Neural cell (in vitro differentiated cells): ENCODE results near the gene DOCK10. TPM values are rescaled to one million over a fixed set of nuclear protein-coding genes. Genes with fewer than 3 reads are reported as not detected.

Source experiments
- H2AFZ ChIP-seq: fragments of 200-600, 300-800 bp; sonication (generic), shearing (Covaris generic); 2 replicates; pipeline ENCODE4 v1.6.0; 2014; ENCODE audit warnings: low read depth, mild to moderate bottlenecking, antibody characterized with exemption, low read length, moderate library complexity
- H3F3A ChIP-seq: fragments of 200-600 bp; shearing (Covaris generic); 2 replicates; pipeline ENCODE4 v1.6.1; 2016; ENCODE audit warnings: mild to moderate bottlenecking, moderate library complexity, mixed read lengths, antibody characterized with exemption, low read length; ENCODE audit not compliant: insufficient read depth, poor library complexity, severe bottlenecking
- H3K27ac ChIP-seq: fragments of 200-600, 300-800 bp; sonication (generic), shearing (Covaris generic); 2 replicates; pipeline ENCODE4 v1.5.1; 2014; ENCODE audit warnings: mild to moderate bottlenecking, low read length, moderate library complexity
- H3K27me3 ChIP-seq: fragments of 300-800, 200-600 bp; sonication (generic), shearing (Covaris generic); 2 replicates; pipeline ENCODE4 v1.6.0; 2014; ENCODE audit warnings: mild to moderate bottlenecking, low read depth, low read length, moderate library complexity; ENCODE audit not compliant: insufficient read depth
- H3K36me3 ChIP-seq: fragments of 300-800, 200-600 bp; sonication (generic), shearing (Covaris generic); 2 replicates; pipeline ENCODE4 v1.5.1; 2014; ENCODE audit warnings: mild to moderate bottlenecking, antibody characterized with exemption, low read length, moderate library complexity; ENCODE audit not compliant: insufficient read depth
- H3K4me2 ChIP-seq: fragments of 300-800, 200-600 bp; sonication (generic), shearing (Covaris generic); 2 replicates; pipeline ENCODE4 v1.6.0; 2014; ENCODE audit warnings: mild to moderate bottlenecking, low read length
- H3K4me3 ChIP-seq: fragments of 300-800, 200-600 bp; sonication (generic), shearing (Covaris generic); 2 replicates; pipeline ENCODE4 v1.5.1; 2014; ENCODE audit warnings: mild to moderate bottlenecking, low read length, moderate library complexity
- H3K79me2 ChIP-seq: fragments of 200-600 bp; shearing (Covaris generic); replicated peaks from 2 replicates; pipeline ENCODE4 v1.6.0; 2014; ENCODE audit warnings: mild to moderate bottlenecking, low read length, moderate library complexity; ENCODE audit not compliant: insufficient read depth
- H3K9ac ChIP-seq: fragments of 300-800, 200-600 bp; sonication (generic), shearing (Covaris generic); 2 replicates; pipeline ENCODE4 v1.6.1; 2016; ENCODE audit warnings: mild to moderate bottlenecking, low read length, mixed read lengths
- H3K9me2 ChIP-seq: fragments of 200-600 bp; shearing (Covaris generic); 2 replicates; pipeline ENCODE4 v1.6.1; 2016; ENCODE audit warnings: mild to moderate bottlenecking, low read length, mixed read lengths; ENCODE audit not compliant: insufficient read depth
- H3K9me3 ChIP-seq: fragments of 200-600, 300-800 bp; sonication (generic), shearing (Covaris generic); 2 replicates; pipeline ENCODE4 v1.6.1; 2016; ENCODE audit warnings: mild to moderate bottlenecking, mixed run types, low read length, moderate library complexity, mixed read lengths
- H4K20me1 ChIP-seq: fragments of 200-600 bp; shearing (Covaris generic); 2 replicates; pipeline ENCODE4 v1.6.1; 2016; ENCODE audit warnings: mild to moderate bottlenecking, mixed run types; ENCODE audit not compliant: insufficient read depth
- EP300 ChIP-seq: fragments of 450-650 bp; conservative IDR thresholded peaks from 2 replicates; pipeline ENCODE4 v1.6.1; 2014; ENCODE audit warnings: antibody characterized with exemption, mild to moderate bottlenecking, moderate library complexity; ENCODE audit not compliant: poor library complexity, severe bottlenecking
- EZH2 ChIP-seq: fragments of 200-600, 300-800 bp; shearing (Covaris generic), sonication (generic); IDR thresholded peaks from 2 replicates; pipeline ENCODE4 v1.6.1; 2014; ENCODE audit warnings: antibody characterized with exemption, low read length, borderline replicate concordance, mild to moderate bottlenecking; ENCODE audit not compliant: insufficient read depth, poor library complexity, severe bottlenecking
- MXI1 ChIP-seq: fragments of 450-650 bp; conservative IDR thresholded peaks from 2 replicates; pipeline ENCODE4 v1.6.1; 2014; ENCODE audit warnings: antibody characterized with exemption, mild to moderate bottlenecking; ENCODE audit not compliant: poor library complexity, severe bottlenecking
- POLR2AphosphoS5 ChIP-seq: IDR thresholded peaks from 2 replicates; pipeline ENCODE4 v1.6.1; 2012
- RAD21 ChIP-seq: fragments of 450-650 bp; conservative IDR thresholded peaks from 2 replicates; pipeline ENCODE4 v1.6.1; 2014; ENCODE audit warnings: antibody characterized with exemption, mild to moderate bottlenecking, moderate library complexity
- REST ChIP-seq: IDR thresholded peaks from 2 replicates; pipeline ENCODE4 v1.6.1; 2012; ENCODE audit warnings: borderline replicate concordance
- SMC3 ChIP-seq: fragments of 450-650 bp; conservative IDR thresholded peaks from 2 replicates; pipeline ENCODE4 v1.6.1; 2014; ENCODE audit warnings: antibody characterized with exemption, mild to moderate bottlenecking, moderate library complexity; ENCODE audit not compliant: poor library complexity
- TAF1 ChIP-seq: IDR thresholded peaks from 2 replicates; pipeline ENCODE4 v1.6.1; 2012; ENCODE audit warnings: low read depth
- polyA plus RNA-seq: library from polyadenylated mRNA; depleted of rRNA; stranded (reverse); fragments of >200 nt; gene quantifications from 2 replicates; pipeline ENCODE4 v1.2.3, GENCODE V29; 2014
- TF ChIP-seq, protein P1 (sequence below): fragments of 450-650 bp; IDR thresholded peaks from 2 replicates; pipeline ENCODE4 v1.5.1; 2014; ENCODE audit warnings: antibody characterized with exemption, mild to moderate bottlenecking, moderate library complexity; ENCODE audit not compliant: poor library complexity, severe bottlenecking

The DOCK10 gene
- polyA plus RNA-seq, 1 donor from 2014 or later, result 0.37 TPM

GRCh38 chr2:224875841-224876240, 166.4 kb downstream of the DOCK10 start:
- no peak overlapping the region for H3K9ac ChIP-seq
- no peaks in the 10 kb centered on the region for H3F3A ChIP-seq
- TF ChIP-seq SMC3, result no peak
- TF ChIP-seq, protein P1, sequence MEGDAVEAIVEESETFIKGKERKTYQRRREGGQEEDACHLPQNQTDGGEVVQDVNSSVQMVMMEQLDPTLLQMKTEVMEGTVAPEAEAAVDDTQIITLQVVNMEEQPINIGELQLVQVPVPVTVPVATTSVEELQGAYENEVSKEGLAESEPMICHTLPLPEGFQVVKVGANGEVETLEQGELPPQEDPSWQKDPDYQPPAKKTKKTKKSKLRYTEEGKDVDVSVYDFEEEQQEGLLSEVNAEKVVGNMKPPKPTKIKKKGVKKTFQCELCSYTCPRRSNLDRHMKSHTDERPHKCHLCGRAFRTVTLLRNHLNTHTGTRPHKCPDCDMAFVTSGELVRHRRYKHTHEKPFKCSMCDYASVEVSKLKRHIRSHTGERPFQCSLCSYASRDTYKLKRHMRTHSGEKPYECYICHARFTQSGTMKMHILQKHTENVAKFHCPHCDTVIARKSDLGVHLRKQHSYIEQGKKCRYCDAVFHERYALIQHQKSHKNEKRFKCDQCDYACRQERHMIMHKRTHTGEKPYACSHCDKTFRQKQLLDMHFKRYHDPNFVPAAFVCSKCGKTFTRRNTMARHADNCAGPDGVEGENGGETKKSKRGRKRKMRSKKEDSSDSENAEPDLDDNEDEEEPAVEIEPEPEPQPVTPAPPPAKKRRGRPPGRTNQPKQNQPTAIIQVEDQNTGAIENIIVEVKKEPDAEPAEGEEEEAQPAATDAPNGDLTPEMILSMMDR, result no peak
- TF ChIP-seq POLR2AphosphoS5, result no peak
- no peak for TF ChIP-seq TAF1
- no peak for TF ChIP-seq EZH2
- no peak for TF ChIP-seq EP300
- TF ChIP-seq RAD21, result no peak
- TF ChIP-seq MXI1, result no peak
- TF ChIP-seq REST, result no peak
- H3K9me2 ChIP-seq, result no peaks in the 10 kb centered on the region
- no peaks in the 10 kb centered on the region for H3K36me3 ChIP-seq
- no peak overlapping the region for H3K4me2 ChIP-seq
- H2AFZ ChIP-seq, result no peak overlapping the region
- no peaks in the 10 kb centered on the region for H3K79me2 ChIP-seq
- H4K20me1 ChIP-seq, result no peaks in the 10 kb centered on the region
- no peaks in the 10 kb centered on the region for H3K9me3 ChIP-seq
- H3K27ac ChIP-seq, result no peak overlapping the region
- no peaks in the 10 kb centered on the region for H3K27me3 ChIP-seq
- H3K4me3 ChIP-seq, result no peak overlapping the region

- Histone ChIP-seq H3K4me3 (no peak overlapping the region), H3F3A (no peaks in the 10 kb centered on the region)
These were observed 167.1 kb downstream of the DOCK10 start for GRCh38 chr2:224875153-224875552.

More at GRCh38 chr2:224875153-224875552, 167.1 kb downstream of the DOCK10 start:
- no peak overlapping the region for H3K9ac ChIP-seq
- TF ChIP-seq REST, result no peak
- no peak for TF ChIP-seq POLR2AphosphoS5
- no peak for TF ChIP-seq MXI1
- no peak for TF ChIP-seq SMC3
- TF ChIP-seq TAF1, result no peak
- no peak for TF ChIP-seq EZH2
- H3K27me3 ChIP-seq, result no peaks in the 10 kb centered on the region
- H3K27ac ChIP-seq, result no peak overlapping the region
- no peaks in the 10 kb centered on the region for H3K79me2 ChIP-seq
- H3K9me2 ChIP-seq, result no peaks in the 10 kb centered on the region
- no peak overlapping the region for H2AFZ ChIP-seq
- no peaks in the 10 kb centered on the region for H4K20me1 ChIP-seq
- H3K36me3 ChIP-seq, result no peaks in the 10 kb centered on the region
- no peak overlapping the region for H3K4me2 ChIP-seq
- H3K9me3 ChIP-seq, result no peaks in the 10 kb centered on the region
